Measurements from ENCODE around the gene THTPA. TPM values are rescaled to one million over a fixed set of nuclear protein-coding genes. Genes with fewer than 3 reads are reported as not detected.

Gene THTPA
- total RNA-seq, 3 donors from 2014 or later (not counting 1 experiment from before 2014, with no cell fraction given): 16.5 to 19.3 (median 19.1) TPM

- H3K9me3 ChIP-seq (ENCODE audit: control insufficient read depth, insufficient read depth, low read length): no peaks in the 10 kb centered on the region
- no peak overlapping the region for H3K27ac ChIP-seq (ENCODE audit: low read length)
- H3K36me3 Mint-ChIP-seq: no peaks in the 10 kb centered on the region
- H3K9me3 Mint-ChIP-seq: no peaks in the 10 kb centered on the region
- ATAC-seq: no peak
- no peaks in the 10 kb centered on the region for H3K27me3 ChIP-seq (ENCODE audit: control insufficient read depth, insufficient read depth, low read length)
- no peaks in the 10 kb centered on the region for H3K27me3 Mint-ChIP-seq (ENCODE audit: low read depth in 2 of 2)
- no peak for TF ChIP-seq CTCF (IDR thresholded peaks at IDR 0.05)
- no peak overlapping the region for H3K4me3 Mint-ChIP-seq
- WGBS (ENCODE audit: insufficient coverage): 95% methylated on average over 14 of the region's 14 CpGs
- intact Hi-C loops (cut with micrococcal nuclease): loop anchor here (5.0 kb wide), 1 partner anchor 236 kb away; no protein-coding TSS in a partner anchor
- H3K36me3 ChIP-seq (ENCODE audit: control insufficient read depth, insufficient read depth, low read length): peaks cover 64% of the 10 kb centered on the region
- peak overlapping the region in 1 of 2 donors; percentile 66 for H3K27ac Mint-ChIP-seq
- peaks cover 24% of the 10 kb centered on the region for H3K4me1 ChIP-seq (ENCODE audit: control insufficient read depth, insufficient read depth, low read length)
- peaks cover 20 to 37% of the 10 kb centered on the region in 2 donors for H3K4me1 Mint-ChIP-seq
- H3K4me3 ChIP-seq (ENCODE audit: low read length): no peak overlapping the region
- DNase-seq: no peak
These were observed 7.6 kb downstream of the THTPA start for GRCh38 chr14:23563473-23564180.

- Histone ChIP-seq H3K9me3 (ENCODE audit: control insufficient read depth, insufficient read depth, low read length) (no peaks in the 10 kb centered on the region), H3K27me3 (ENCODE audit: control insufficient read depth, insufficient read depth, low read length) (no peaks in the 10 kb centered on the region), H3K27ac (ENCODE audit: low read length) (no peak overlapping the region), H3K4me1 (ENCODE audit: control insufficient read depth, insufficient read depth, low read length) (peaks cover 24% of the 10 kb centered on the region), H3K36me3 (ENCODE audit: control insufficient read depth, insufficient read depth, low read length) (peaks cover 59% of the 10 kb centered on the region), H3K4me3 (ENCODE audit: low read length) (no peak overlapping the region)
- peak overlapping the region in 1 of 2 donors; percentile 66 for H3K27ac Mint-ChIP-seq
- intact Hi-C loops (cut with micrococcal nuclease): loop anchor here (5.0 kb wide), 1 partner anchor 237 kb away; no protein-coding TSS in a partner anchor
- H3K27me3 Mint-ChIP-seq (ENCODE audit: low read depth in 2 of 2): peaks cover 0 to 1% of the 10 kb centered on the region in 2 donors
- ATAC-seq: no peak
- WGBS (ENCODE audit: insufficient coverage): 98% methylated on average over 13 of the region's 13 CpGs
- H3K4me3 Mint-ChIP-seq: no peak overlapping the region
- H3K36me3 Mint-ChIP-seq: no peaks in the 10 kb centered on the region
- no peak for TF ChIP-seq CTCF (IDR thresholded peaks at IDR 0.05)
- no peaks in the 10 kb centered on the region for H3K9me3 Mint-ChIP-seq
- no peak for DNase-seq
- peaks cover 24 to 38% of the 10 kb centered on the region in 2 donors for H3K4me1 Mint-ChIP-seq
These were observed 8.2 kb downstream of the THTPA start for GRCh38 chr14:23564181-23564812.

- H3K36me3 Mint-ChIP-seq: no peaks in the 10 kb centered on the region
- no peaks in the 10 kb centered on the region for H3K9me3 ChIP-seq (ENCODE audit: control insufficient read depth, insufficient read depth, low read length)
- peaks cover 0 to 3% of the 10 kb centered on the region in 2 donors for H3K27me3 Mint-ChIP-seq (ENCODE audit: low read depth in 2 of 2)
- H3K36me3 ChIP-seq (ENCODE audit: control insufficient read depth, insufficient read depth, low read length): peaks cover 53% of the 10 kb centered on the region
- TF ChIP-seq CTCF (IDR thresholded peaks at IDR 0.05): no peak
- H3K4me3 Mint-ChIP-seq: peak overlapping the region; percentile 35
- WGBS (ENCODE audit: insufficient coverage): 94% methylated on average over 6 of the region's 7 CpGs
- H3K27me3 ChIP-seq (ENCODE audit: control insufficient read depth, insufficient read depth, low read length): no peaks in the 10 kb centered on the region
- ATAC-seq (no peak), DNase-seq (no peak)
- peaks cover 24% of the 10 kb centered on the region for H3K4me1 ChIP-seq (ENCODE audit: control insufficient read depth, insufficient read depth, low read length)
- intact Hi-C loops (cut with micrococcal nuclease): loop anchor here (5.0 kb wide), 1 partner anchor 238 kb away; no protein-coding TSS in a partner anchor
- no peak overlapping the region for H3K4me3 ChIP-seq (ENCODE audit: low read length)
- H3K9me3 Mint-ChIP-seq: no peaks in the 10 kb centered on the region
- peaks cover 24 to 38% of the 10 kb centered on the region in 2 donors for H3K4me1 Mint-ChIP-seq
- peak overlapping the region; percentile 31 to 34 for H3K27ac Mint-ChIP-seq
- no peak overlapping the region for H3K27ac ChIP-seq (ENCODE audit: low read length)
These were observed 8.8 kb downstream of the THTPA start for GRCh38 chr14:23564876-23565275.

Measured in natural killer cell (primary cell).